HEK293 (cell line): ENCODE results near the gene MKLN1.

Experiments
- CTCF ChIP-seq: fragments of 450-650 bp; formaldehyde crosslinking; IDR thresholded peaks from 2 replicates; pipeline ENCODE4 v1.5.1; 2016; ENCODE audit warnings: missing biosample characterization, missing genetic modification characterization
- KLF1 ChIP-seq: fragments of 450-650 bp; formaldehyde crosslinking; IDR thresholded peaks from 2 replicates; pipeline ENCODE4 v1.5.1; 2016; ENCODE audit warnings: missing biosample characterization, missing genetic modification characterization
- MYNN ChIP-seq: fragments of 450-650 bp; formaldehyde crosslinking; IDR thresholded peaks from 2 replicates; pipeline ENCODE4 v1.5.1; 2016; ENCODE audit warnings: missing biosample characterization, missing genetic modification characterization, borderline replicate concordance
- PRDM10 ChIP-seq: fragments of 450-650 bp; formaldehyde crosslinking; IDR thresholded peaks from 2 replicates; pipeline ENCODE4 v1.5.1; 2016; ENCODE audit warnings: missing biosample characterization, missing genetic modification characterization
- PRDM4 ChIP-seq: fragments of 450-650 bp; formaldehyde crosslinking; IDR thresholded peaks from 2 replicates; pipeline ENCODE4 v1.5.1; 2017; ENCODE audit warnings: missing biosample characterization, missing genetic modification characterization
- SALL2 ChIP-seq: fragments of 450-650 bp; formaldehyde crosslinking; IDR thresholded peaks from 2 replicates; pipeline ENCODE4 v1.5.0; 2017; ENCODE audit warnings: missing biosample characterization, mild to moderate bottlenecking, missing genetic modification characterization, borderline replicate concordance
- ZIC2 ChIP-seq: fragments of 450-650 bp; formaldehyde crosslinking; IDR thresholded peaks from 2 replicates; pipeline ENCODE4 v1.5.1; 2016; ENCODE audit warnings: missing biosample characterization, missing genetic modification characterization
- ZNF2 ChIP-seq: fragments of 450-650 bp; formaldehyde crosslinking; IDR thresholded peaks from 2 replicates; pipeline ENCODE4 v1.5.1; 2016; ENCODE audit warnings: missing biosample characterization, missing genetic modification characterization
- ZNF266 ChIP-seq: fragments of 450-650 bp; formaldehyde crosslinking; IDR thresholded peaks from 2 replicates; pipeline ENCODE4 v1.5.1; 2016; ENCODE audit warnings: missing biosample characterization, missing genetic modification characterization, low read depth
- ZNF274 ChIP-seq, 2 experiments: fragments of 200-500 bp in 1 of 2; fragments of 450-650 bp in 1 of 2; sonication (Bioruptor generic) in 1 of 2; formaldehyde crosslinking in 1 of 2; IDR thresholded peaks; 2 replicates each; pipeline versions ENCODE4 v1.5.1 to v1.6.1; 2014 to 2016; ENCODE audit warnings: borderline replicate concordance in 1 of 2, inconsistent platforms in 1 of 2, low read length in 1 of 2, missing biosample characterization in 1 of 2, missing genetic modification characterization in 1 of 2
- ZNF280C ChIP-seq: fragments of 450-650 bp; formaldehyde crosslinking; IDR thresholded peaks from 2 replicates; pipeline ENCODE4 v1.5.1; 2016; ENCODE audit warnings: missing biosample characterization, missing genetic modification characterization
- ZNF366 ChIP-seq: fragments of 450-650 bp; formaldehyde crosslinking; conservative IDR thresholded peaks from 2 replicates; pipeline ENCODE4 v1.5.1; 2016; ENCODE audit warnings: missing biosample characterization, missing genetic modification characterization
- ZNF473 ChIP-seq: fragments of 450-650 bp; formaldehyde crosslinking; IDR thresholded peaks from 2 replicates; pipeline ENCODE4 v1.5.1; 2017; ENCODE audit warnings: missing biosample characterization, missing genetic modification characterization
- ZNF580 ChIP-seq: fragments of 450-650 bp; formaldehyde crosslinking; IDR thresholded peaks from 2 replicates; pipeline ENCODE4 v1.5.1; 2016; ENCODE audit warnings: missing biosample characterization, missing genetic modification characterization
- ZNF621 ChIP-seq: fragments of 450-650 bp; formaldehyde crosslinking; IDR thresholded peaks from 2 replicates; pipeline ENCODE4 v1.5.1; 2017; ENCODE audit warnings: missing biosample characterization, missing genetic modification characterization
- ZNF629 ChIP-seq: fragments of 450-650 bp; formaldehyde crosslinking; IDR thresholded peaks from 2 replicates; pipeline ENCODE4 v1.5.1; 2017; ENCODE audit warnings: missing biosample characterization, missing genetic modification characterization
- ZNF639 ChIP-seq: fragments of 450-650 bp; formaldehyde crosslinking; IDR thresholded peaks from 2 replicates; pipeline ENCODE4 v1.5.1; 2016; ENCODE audit warnings: missing biosample characterization, missing genetic modification characterization
- ZNF654 ChIP-seq: fragments of 450-650 bp; formaldehyde crosslinking; IDR thresholded peaks from 2 replicates; pipeline ENCODE4 v1.5.1; 2016; ENCODE audit warnings: low read depth, missing biosample characterization, missing genetic modification characterization
- ZNF660 ChIP-seq: fragments of 450-650 bp; IDR thresholded peaks from 2 replicates; pipeline ENCODE4 v1.5.1; 2018; ENCODE audit warnings: missing biosample characterization, mild to moderate bottlenecking, missing genetic modification characterization
- ZNF664 ChIP-seq: fragments of 450-650 bp; formaldehyde crosslinking; IDR thresholded peaks from 2 replicates; pipeline ENCODE4 v1.5.1; 2016; ENCODE audit warnings: missing biosample characterization, missing genetic modification characterization
- ZSCAN30 ChIP-seq: fragments of 450-650 bp; IDR thresholded peaks from 2 replicates; pipeline ENCODE4 v1.5.1; 2018; ENCODE audit warnings: missing biosample characterization, mild to moderate bottlenecking, missing genetic modification characterization, moderate library complexity
- ZSCAN5A ChIP-seq: fragments of 450-650 bp; formaldehyde crosslinking; IDR thresholded peaks from 2 replicates; pipeline ENCODE4 v1.5.1; 2016; ENCODE audit warnings: missing biosample characterization, missing genetic modification characterization

The MKLN1 gene

GRCh38 chr7:131507592-131508331 is 180.1 kb downstream of the MKLN1 start (continued):
- no peak for TF ChIP-seq SALL2
- TF ChIP-seq ZNF274 (IDR thresholded peaks at IDR 0.05; ENCODE audit: low read length): no peak
- TF ChIP-seq ZNF274 (tag by site-specific recombination; IDR thresholded peaks at IDR 0.05; ENCODE audit: borderline replicate concordance): no peak
- TF ChIP-seq ZNF621 (tag by site-specific recombination): no peak
- peak; percentile 71 for TF ChIP-seq ZNF654 (tag by site-specific recombination)
- no peak for TF ChIP-seq MYNN
- 0 out of 2 replicates have a peak, but pooled peaks have one; percentile 19 for TF ChIP-seq ZNF660 (tag by site-specific recombination)
- TF ChIP-seq ZNF366 (tag by site-specific recombination): no peak
- TF ChIP-seq PRDM4 (tag by site-specific recombination): no peak
- no peak for TF ChIP-seq ZNF280C
- no peak for TF ChIP-seq ZSCAN30 (tag by site-specific recombination)
- no peak for TF ChIP-seq ZSCAN5A (tag by site-specific recombination)
- TF ChIP-seq ZIC2 (tag by site-specific recombination): no peak
- TF ChIP-seq PRDM10 (tag by site-specific recombination): no peak
- TF ChIP-seq ZNF629 (tag by site-specific recombination): no peak
- no peak for TF ChIP-seq ZNF639 (tag by site-specific recombination)
- no peak for TF ChIP-seq ZNF580
- TF ChIP-seq KLF1 (tag by site-specific recombination): no peak
- TF ChIP-seq ZNF2: no peak
- no peak for TF ChIP-seq ZNF664 (tag by site-specific recombination)
- TF ChIP-seq CTCF: peak; percentile 81
- no peak for TF ChIP-seq ZNF266
- TF ChIP-seq ZNF473 (tag by site-specific recombination): no peak
